Nucleus accumbens (tissue), 56 donors: ENCODE results near the gene VPS39.
A peak's percentile ranks its signal among the peaks of the same experiment; 100 is the strongest.

Source experiments
- DNase-seq, 56 donors: peaks; one replicate each; lab custom pipeline; 2025; lab: John Stamatoyannopoulos, UW

Gene VPS39

GRCh38 chr15:42163947-42164550 lies 44.1 kb downstream of the VPS39 start:
- DNase-seq: no peak

- no peak for DNase-seq
These were observed 44.8 kb downstream of the VPS39 start for GRCh38 chr15:42163291-42163690.

- no peak for DNase-seq
These were observed 48.0 kb downstream of the VPS39 start for GRCh38 chr15:42160136-42160535.

- no peak for DNase-seq
These were observed 48.6 kb downstream of the VPS39 start for GRCh38 chr15:42159381-42160015.

GRCh38 chr15:42158941-42159340 lies 49.2 kb downstream of the VPS39 start:
- DNase-seq: no peak

GRCh38 chr15:42157981-42158765 lies 49.9 kb downstream of the VPS39 start:
- peak in 2 of 56 donors; percentile 13 to 44 for DNase-seq

GRCh38 chr15:42157381-42157780 lies 50.7 kb downstream of the VPS39 start:
- no peak for DNase-seq

- DNase-seq: no peak
These were observed 51.7 kb downstream of the VPS39 start, which contains the start of gene PLA2G4F for GRCh38 chr15:42156243-42156922. Gene PLA2G4F (minus strand): TSS chr15:42156636. CDS start chr15:42156549, 87 bp downstream.

- DNase-seq: peak in 1 of 56 donors; percentile 21
These were observed 52.4 kb downstream of the VPS39 start for GRCh38 chr15:42155546-42156242.

- DNase-seq: no peak
These were observed 53.1 kb downstream of the VPS39 start for GRCh38 chr15:42154956-42155355.

- no peak for DNase-seq
These were observed 53.7 kb downstream of the VPS39 start for GRCh38 chr15:42154212-42154941.

- DNase-seq: no peak
These were observed 54.3 kb downstream of the VPS39 start for GRCh38 chr15:42153874-42154211.

GRCh38 chr15:42152921-42153698 lies 55.0 kb downstream of the VPS39 start:
- no peak for DNase-seq

- DNase-seq: peak in 13 of 56 donors; percentile 9 to 60 (median 21)
These were observed 55.7 kb downstream of the VPS39 start for GRCh38 chr15:42152196-42152920.

GRCh38 chr15:42151736-42152135 lies 56.4 kb downstream of the VPS39 start:
- DNase-seq: no peak

- no peak for DNase-seq
These were observed 57.0 kb downstream of the VPS39 start for GRCh38 chr15:42151141-42151561.

GRCh38 chr15:42150219-42150970 lies 57.7 kb downstream of the VPS39 start:
- peak in 4 of 56 donors; percentile 14 to 34 (median 25) for DNase-seq
